Loucy (cell line): Measurements from ENCODE around the gene ASIC4.

Source experiments
- H2AFZ ChIP-seq: fragments of 200-600 bp; sonication (generic); 2 replicates; pipeline ENCODE4 v1.6.0; 2016; ENCODE audit warnings: antibody characterized with exemption, mild to moderate bottlenecking, low read length, moderate library complexity
- H3F3A ChIP-seq: fragments of 200-600 bp; 2 replicates; pipeline ENCODE4 v1.6.0; 2016; ENCODE audit warnings: antibody characterized with exemption, low read depth, mild to moderate bottlenecking
- H3K27me3 ChIP-seq: fragments of 200-600 bp; sonication (generic); 2 replicates; pipeline ENCODE4 v1.6.1; 2014; ENCODE audit warnings: low read length, mild to moderate bottlenecking; ENCODE audit not compliant: insufficient read depth, poor library complexity, severe bottlenecking
- H3K36me3 ChIP-seq: fragments of 200-600 bp; sonication (generic); 2 replicates; pipeline ENCODE4 v1.6.1; 2016; ENCODE audit warnings: low read length; ENCODE audit not compliant: insufficient read depth
- H3K4me1 ChIP-seq: fragments of 200-600 bp; sonication (generic); 2 replicates; pipeline ENCODE4 v1.5.1; 2014; ENCODE audit warnings: low read length, mild to moderate bottlenecking; ENCODE audit not compliant: insufficient read depth, poor library complexity, severe bottlenecking
- H3K4me2 ChIP-seq: fragments of 200-600 bp; sonication (generic); 2 replicates; pipeline ENCODE4 v1.6.0; 2014; ENCODE audit warnings: antibody characterized with exemption, low read length, low read depth, mild to moderate bottlenecking; ENCODE audit not compliant: poor library complexity, severe bottlenecking
- H3K4me3 ChIP-seq: fragments of 200-600 bp; sonication (generic); 2 replicates; pipeline ENCODE4 v1.5.1; 2014; ENCODE audit warnings: low read length, mild to moderate bottlenecking, mixed read lengths; ENCODE audit not compliant: poor library complexity, severe bottlenecking
- H3K79me2 ChIP-seq: fragments of 200-600 bp; sonication (generic); 2 replicates; pipeline ENCODE4 v1.6.1; 2014; ENCODE audit warnings: low read length; ENCODE audit not compliant: insufficient read depth
- H3K9ac ChIP-seq: fragments of 200-600 bp; sonication (generic); 2 replicates; pipeline ENCODE4 v1.6.0; 2014; ENCODE audit warnings: mild to moderate bottlenecking, low read depth, low read length, moderate library complexity; ENCODE audit not compliant: poor library complexity, severe bottlenecking
- H3K9me2 ChIP-seq: fragments of 200-600 bp; sonication (generic); replicated peaks from 2 replicates; pipeline ENCODE4 v1.6.1; 2016; ENCODE audit warnings: low read depth, low read length, mixed read lengths
- H3K9me3 ChIP-seq: fragments of 200-600 bp; sonication (generic); 2 replicates; pipeline ENCODE4 v1.6.1; 2014; ENCODE audit warnings: mild to moderate bottlenecking, antibody characterized with exemption, low read length, low read depth; ENCODE audit not compliant: insufficient read depth
- H4K20me1 ChIP-seq: fragments of 200-600 bp; sonication (generic); 2 replicates; pipeline ENCODE4 v1.6.0; 2014; ENCODE audit warnings: antibody characterized with exemption, low read length, mild to moderate bottlenecking; ENCODE audit not compliant: insufficient read depth, poor library complexity, severe bottlenecking
- CTCF ChIP-seq: fragments of 200-600 bp; sonication (generic); conservative IDR thresholded peaks from 2 replicates; pipeline ENCODE4 v1.5.1; 2014; ENCODE audit warnings: mild to moderate bottlenecking, antibody characterized with exemption, low read length
- EZH2phosphoT487 ChIP-seq: fragments of 200-600 bp; IDR thresholded peaks from 2 replicates; pipeline ENCODE4 v1.6.1; 2018; ENCODE audit warnings: antibody characterized with exemption, mild to moderate bottlenecking, moderate library complexity, borderline replicate concordance

The ASIC4 gene

GRCh38 chr2:219561179-219562048 is 47.1 kb downstream of the ASIC4 start:
- H3F3A ChIP-seq = no peaks in the 10 kb centered on the region
- H3K36me3 ChIP-seq = no peaks in the 10 kb centered on the region
- H3K4me1 ChIP-seq = peaks cover 3% of the 10 kb centered on the region
- no peaks in the 10 kb centered on the region for H3K27me3 ChIP-seq
- no peak overlapping the region for H3K9ac ChIP-seq
- no peaks in the 10 kb centered on the region for H3K9me2 ChIP-seq
- TF ChIP-seq EZH2phosphoT487 = no peak
- H3K79me2 ChIP-seq = no peaks in the 10 kb centered on the region
- no peaks in the 10 kb centered on the region for H3K9me3 ChIP-seq
- no peak overlapping the region for H3K4me2 ChIP-seq
- H3K4me3 ChIP-seq = no peak overlapping the region
- no peaks in the 10 kb centered on the region for H4K20me1 ChIP-seq
- no peak overlapping the region for H2AFZ ChIP-seq

- H3K4me3 ChIP-seq = no peak overlapping the region
- no peak for TF ChIP-seq EZH2phosphoT487
- no peak for TF ChIP-seq CTCF
- no peaks in the 10 kb centered on the region for H3K27me3 ChIP-seq
- no peaks in the 10 kb centered on the region for H3F3A ChIP-seq
- H2AFZ ChIP-seq = no peak overlapping the region
- H3K4me1 ChIP-seq = peaks cover 3% of the 10 kb centered on the region
- H3K9ac ChIP-seq = no peak overlapping the region
- no peaks in the 10 kb centered on the region for H3K79me2 ChIP-seq
- H3K9me3 ChIP-seq = no peaks in the 10 kb centered on the region
- H4K20me1 ChIP-seq = no peaks in the 10 kb centered on the region
- no peak overlapping the region for H3K4me2 ChIP-seq
- H3K9me2 ChIP-seq = no peaks in the 10 kb centered on the region
- H3K36me3 ChIP-seq = no peaks in the 10 kb centered on the region
Measured at GRCh38 chr2:219562049-219563020, 48.1 kb downstream of the ASIC4 start.

GRCh38 chr2:219563271-219563928 is 49.1 kb downstream of the ASIC4 start:
- no peaks in the 10 kb centered on the region for H3K79me2 ChIP-seq
- no peaks in the 10 kb centered on the region for H3K36me3 ChIP-seq
- no peaks in the 10 kb centered on the region for H3K9me3 ChIP-seq
- no peak overlapping the region for H3K4me3 ChIP-seq
- H3K9ac ChIP-seq = no peak overlapping the region
- TF ChIP-seq EZH2phosphoT487 = no peak
- no peak for TF ChIP-seq CTCF
- H3F3A ChIP-seq = no peaks in the 10 kb centered on the region
- H4K20me1 ChIP-seq = no peaks in the 10 kb centered on the region
- peaks cover 3% of the 10 kb centered on the region for H3K4me1 ChIP-seq
- H3K27me3 ChIP-seq = no peaks in the 10 kb centered on the region
- no peak overlapping the region for H2AFZ ChIP-seq
- no peak overlapping the region for H3K4me2 ChIP-seq
- no peaks in the 10 kb centered on the region for H3K9me2 ChIP-seq
